Muscle layer of colon (tissue), 2 donors: ENCODE data around the gene ERC1.

Source experiments
- H3K27ac ChIP-seq: one replicate; pipeline ENCODE4 v1.7.0; 2013; ENCODE audit warnings: low read depth, mild to moderate bottlenecking, low read length, moderate library complexity
- H3K27me3 ChIP-seq, 2 donors: one replicate each; pipeline ENCODE4 v1.7.0; 2013; ENCODE audit warnings: low read length in 2 of 2, mild to moderate bottlenecking in 2 of 2; ENCODE audit not compliant: insufficient read depth in 2 of 2, control insufficient read depth in 1 of 2
- H3K36me3 ChIP-seq: one replicate; pipeline ENCODE4 v1.7.0; 2013; ENCODE audit warnings: mild to moderate bottlenecking, low read length; ENCODE audit not compliant: insufficient read depth
- H3K4me1 ChIP-seq: one replicate; pipeline ENCODE4 v1.7.0; 2013; ENCODE audit warnings: mild to moderate bottlenecking, low read length; ENCODE audit not compliant: insufficient read depth
- H3K4me3 ChIP-seq, 2 donors: one replicate each; pipeline ENCODE4 v1.7.0; 2013; ENCODE audit warnings: low read length in 2 of 2, low read depth in 1 of 2, mild to moderate bottlenecking in 1 of 2, moderate library complexity in 1 of 2
- H3K9ac ChIP-seq: one replicate; pipeline ENCODE4 v1.7.0; 2013; ENCODE audit warnings: low read length
- H3K9me3 ChIP-seq: one replicate; pipeline ENCODE4 v1.7.0; 2013; ENCODE audit warnings: mild to moderate bottlenecking, low read length
- donor health status: abdominal sarcoma.
- donor health status: Adenocarcinoma of cecum.

The ERC1 gene

DNA sequence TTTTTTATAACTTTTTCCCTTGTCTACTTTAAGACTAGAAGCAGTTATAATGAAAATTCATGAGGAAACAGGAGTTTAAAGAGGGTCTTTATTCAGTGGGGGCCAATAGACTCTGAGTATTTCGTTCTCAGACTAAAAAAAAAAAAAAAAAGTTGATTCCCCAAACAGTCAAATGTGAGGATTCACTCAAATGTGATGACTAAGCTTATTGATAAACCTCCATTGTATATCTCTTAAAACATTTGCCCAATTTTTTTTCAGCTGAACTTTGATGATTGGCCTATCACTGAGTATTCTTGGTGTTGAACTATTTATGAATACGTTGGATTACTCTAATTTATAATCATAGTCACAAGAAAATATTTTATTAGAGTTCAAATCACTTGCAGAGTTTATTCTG lies 265.3 kb downstream of the ERC1 start:
- Histone ChIP-seq H3K27me3 (no peaks in the 10 kb centered on the region), H3K27ac (no peak overlapping the region), H3K36me3 (no peaks in the 10 kb centered on the region), H3K9me3 (no peaks in the 10 kb centered on the region), H3K9ac (no peak overlapping the region), H3K4me1 (no peaks in the 10 kb centered on the region), H3K4me3 (no peak overlapping the region)

GRCh38 chr12:1256991-1257390 lies 266.0 kb downstream of the ERC1 start:
- Histone ChIP-seq H3K9ac (no peak overlapping the region), H3K27ac (no peak overlapping the region), H3K27me3 (no peaks in the 10 kb centered on the region), H3K4me1 (no peaks in the 10 kb centered on the region), H3K9me3 (no peaks in the 10 kb centered on the region), H3K36me3 (no peaks in the 10 kb centered on the region), H3K4me3 (no peak overlapping the region)

DNA sequence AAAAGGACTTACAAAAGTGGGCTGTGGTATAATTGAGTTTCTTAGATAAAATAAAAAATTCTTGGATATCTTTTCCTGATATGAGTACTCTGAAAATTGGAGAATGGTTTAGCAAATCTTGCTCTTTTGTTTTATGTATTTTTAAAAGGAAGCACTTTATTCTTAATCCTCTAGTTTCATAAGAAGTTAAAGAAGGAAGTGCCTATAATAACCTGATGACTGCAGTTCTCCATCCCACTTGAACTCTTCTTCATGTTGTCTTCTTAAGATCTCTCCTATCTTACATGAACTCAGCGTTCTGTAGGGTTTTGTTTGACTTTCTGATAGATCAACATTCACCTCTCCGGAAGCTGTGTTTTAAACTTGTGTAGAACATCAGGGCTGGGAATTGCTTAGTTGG lies 271.0 kb downstream of the ERC1 start:
- Histone ChIP-seq H3K36me3 (peaks cover 6% of the 10 kb centered on the region), H3K4me3 (no peak overlapping the region), H3K27me3 (no peaks in the 10 kb centered on the region), H3K4me1 (no peaks in the 10 kb centered on the region), H3K9ac (no peak overlapping the region), H3K9me3 (no peaks in the 10 kb centered on the region), H3K27ac (no peak overlapping the region)

GRCh38 chr12:1267243-1267642 lies 276.2 kb downstream of the ERC1 start:
- Histone ChIP-seq H3K9ac (no peak overlapping the region), H3K27me3 (no peaks in the 10 kb centered on the region), H3K4me1 (no peaks in the 10 kb centered on the region), H3K4me3 (no peak overlapping the region), H3K9me3 (no peaks in the 10 kb centered on the region), H3K36me3 (peaks cover 6% of the 10 kb centered on the region), H3K27ac (no peak overlapping the region)

- Histone ChIP-seq H3K27me3 (no peaks in the 10 kb centered on the region), H3K4me3 (no peak overlapping the region), H3K9me3 (no peaks in the 10 kb centered on the region), H3K36me3 (no peaks in the 10 kb centered on the region), H3K4me1 (no peaks in the 10 kb centered on the region), H3K27ac (no peak overlapping the region), H3K9ac (no peak overlapping the region)
Measured at GRCh38 chr12:1272142-1272541, 281.1 kb downstream of the ERC1 start.

DNA sequence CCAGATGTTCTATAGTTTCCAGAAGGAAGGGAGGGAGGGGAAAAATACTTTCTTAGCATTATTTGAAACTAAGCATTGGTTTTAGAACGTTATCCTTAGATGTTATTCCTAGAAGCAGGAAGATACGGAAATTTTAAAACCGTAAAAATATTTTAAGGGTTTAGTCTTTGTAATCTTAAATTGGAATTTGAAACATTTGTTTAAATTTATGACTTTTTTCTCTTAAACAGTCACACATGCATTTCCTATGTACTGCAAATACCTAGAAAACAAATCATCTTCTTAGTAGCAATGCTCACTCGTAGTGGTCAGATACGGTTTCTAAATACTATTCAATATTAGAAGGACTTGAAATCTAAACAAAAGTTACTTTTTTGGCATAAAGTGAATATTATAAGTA lies 282.0 kb downstream of the ERC1 start:
- Histone ChIP-seq H3K27ac (no peak overlapping the region), H3K4me3 (no peak overlapping the region), H3K4me1 (no peaks in the 10 kb centered on the region), H3K9me3 (no peaks in the 10 kb centered on the region), H3K9ac (no peak overlapping the region), H3K27me3 (no peaks in the 10 kb centered on the region), H3K36me3 (no peaks in the 10 kb centered on the region)

- no peak overlapping the region for H3K27ac ChIP-seq
- H3K4me1 ChIP-seq: peaks cover 26% of the 10 kb centered on the region
- H3K27me3 ChIP-seq: no peaks in the 10 kb centered on the region
- H3K4me3 ChIP-seq: no peak overlapping the region
- no peaks in the 10 kb centered on the region for H3K36me3 ChIP-seq
- H3K9me3 ChIP-seq: no peaks in the 10 kb centered on the region
- no peak overlapping the region for H3K9ac ChIP-seq
Measured at GRCh38 chr12:1277905-1278304, 286.9 kb downstream of the ERC1 start.

DNA sequence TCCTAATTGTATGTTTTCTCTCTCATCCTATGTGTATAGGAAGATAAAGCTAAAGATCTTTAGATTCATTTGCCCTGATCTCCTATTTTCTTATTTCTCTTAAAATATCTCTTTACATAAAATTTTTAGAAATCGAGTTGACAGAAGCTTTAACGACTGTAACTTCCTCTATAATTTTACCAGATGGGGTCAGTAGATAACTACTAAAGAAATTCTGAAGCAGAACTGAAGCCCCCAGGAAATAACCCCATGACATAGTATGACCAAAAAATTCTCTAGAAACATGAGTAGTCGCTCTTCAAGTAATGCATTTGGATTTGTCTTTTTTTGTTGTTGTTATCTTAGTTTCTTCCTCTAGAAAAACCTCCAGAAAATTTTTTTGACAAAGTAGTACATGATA lies 288.0 kb downstream of the ERC1 start:
- no peak overlapping the region for H3K4me3 ChIP-seq
- no peak overlapping the region for H3K9ac ChIP-seq
- no peaks in the 10 kb centered on the region for H3K36me3 ChIP-seq
- no peaks in the 10 kb centered on the region for H3K9me3 ChIP-seq
- H3K27me3 ChIP-seq: no peaks in the 10 kb centered on the region
- no peak overlapping the region for H3K27ac ChIP-seq
- peaks cover 38% of the 10 kb centered on the region for H3K4me1 ChIP-seq

DNA sequence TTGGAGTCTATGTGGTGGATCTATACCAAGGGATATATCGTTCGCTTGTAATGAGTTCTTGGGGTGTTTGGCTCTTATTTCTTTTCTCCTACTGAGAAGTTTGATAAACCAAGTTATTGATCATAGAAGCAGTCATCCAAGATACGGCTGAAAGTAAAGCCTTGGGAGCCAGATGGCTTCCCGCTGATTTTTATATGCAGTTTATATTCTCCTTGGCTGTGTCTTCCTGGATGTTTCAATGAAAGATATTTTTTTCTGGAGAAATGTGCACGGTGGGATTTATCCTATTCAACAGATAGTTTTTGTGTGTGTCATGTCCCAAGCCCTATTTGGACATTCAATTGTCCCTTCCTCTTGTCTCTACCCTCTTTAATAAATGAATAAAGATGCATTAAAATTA lies 289.0 kb downstream of the ERC1 start:
- H3K4me1 ChIP-seq: peaks cover 42% of the 10 kb centered on the region
- H3K27me3 ChIP-seq: no peaks in the 10 kb centered on the region
- H3K4me3 ChIP-seq: no peak overlapping the region
- H3K9me3 ChIP-seq: no peaks in the 10 kb centered on the region
- no peak overlapping the region for H3K9ac ChIP-seq
- H3K36me3 ChIP-seq: no peaks in the 10 kb centered on the region
- H3K27ac ChIP-seq: no peak overlapping the region

- Histone ChIP-seq H3K4me3 (no peak overlapping the region), H3K36me3 (no peaks in the 10 kb centered on the region), H3K9me3 (no peaks in the 10 kb centered on the region), H3K4me1 (peaks cover 43% of the 10 kb centered on the region), H3K27me3 (no peaks in the 10 kb centered on the region), H3K27ac (peak overlapping the region; percentile 45), H3K9ac (no peak overlapping the region)
Measured at GRCh38 chr12:1281683-1282366, 290.8 kb downstream of the ERC1 start.

GRCh38 chr12:1282670-1283315 lies 291.8 kb downstream of the ERC1 start:
- Histone ChIP-seq H3K9me3 (no peaks in the 10 kb centered on the region), H3K27me3 (no peaks in the 10 kb centered on the region), H3K4me1 (peaks cover 43% of the 10 kb centered on the region), H3K27ac (peak overlapping the region; percentile 45), H3K4me3 (peak overlapping the region in 1 of 2 donors; percentile 8), H3K36me3 (no peaks in the 10 kb centered on the region), H3K9ac (no peak overlapping the region)

GRCh38 chr12:1283316-1283715 lies 292.3 kb downstream of the ERC1 start:
- H3K27ac ChIP-seq: peak overlapping the region; percentile 45
- H3K27me3 ChIP-seq: no peaks in the 10 kb centered on the region
- H3K9ac ChIP-seq: no peak overlapping the region
- H3K4me3 ChIP-seq: peak overlapping the region in 1 of 2 donors; percentile 8
- no peaks in the 10 kb centered on the region for H3K9me3 ChIP-seq
- peaks cover 43% of the 10 kb centered on the region for H3K4me1 ChIP-seq
- no peaks in the 10 kb centered on the region for H3K36me3 ChIP-seq
